Muscle of arm (tissue), 14 donors: ENCODE measurements around the gene ZNF710. TPM values are rescaled to one million over a fixed set of nuclear protein-coding genes. Genes with fewer than 3 reads are reported as not detected.
A peak's percentile ranks its signal among the peaks of the same experiment; 100 is the strongest.
"Not testable (repeated sequence)": the region's sequence is repeated elsewhere in the genome, so short reads cannot be mapped to it uniquely, and the experiment has no call there.

ENCODE experiments used
- DNase-seq: peaks from one replicate; pipeline ENCODE4 v3.0.0-alpha.2; 2013
- long read RNA-seq, 11 donors: transcript quantifications; one replicate each; lab custom pipeline, GENCODE V29; 2026
- polyA plus RNA-seq, 12 donors: library from polyadenylated mRNA; unstranded; fragments of 120-200 nt; gene quantifications; one replicate each; pipeline ENCODE4 v1.2.1, GENCODE V29; 2013; ENCODE audit not compliant: insufficient read length in 12 of 12

Gene ZNF710
- 10 to 100 TPM in 11 of 12 donors, not detected in 1; 16.5 to 43.8 (median 21.0) TPM for polyA plus RNA-seq
- long read RNA-seq, donor 1, partial matches to known transcripts, result 13 of 15 reads
- long read RNA-seq, donor 1, other reads (novel, unspliced or antisense), result 0 of 15 reads
- long read RNA-seq, donor 2, partial matches to known transcripts, result 169 of 177 reads
- long read RNA-seq, donor 2, other reads (novel, unspliced or antisense), result 8 of 177 reads
- long read RNA-seq, donor 3, partial matches to known transcripts, result 87 of 87 reads
- long read RNA-seq, donor 3, other reads (novel, unspliced or antisense), result 0 of 87 reads
- long read RNA-seq, donor 4, partial matches to known transcripts, result 69 of 69 reads
- long read RNA-seq, donor 4, other reads (novel, unspliced or antisense), result 0 of 69 reads
- long read RNA-seq, donor 5, full-length matches to known transcripts, result 2 of 543 reads
- long read RNA-seq, donor 5, partial matches to known transcripts, result 528 of 543 reads
- long read RNA-seq, donor 5, other reads (novel, unspliced or antisense), result 13 of 543 reads
- long read RNA-seq, donor 6, full-length matches to known transcripts, result 1 of 1 reads
- long read RNA-seq, donor 6, partial matches to known transcripts, result 0 of 1 reads
- long read RNA-seq, donor 6, other reads (novel, unspliced or antisense), result 0 of 1 reads
- long read RNA-seq, donor 7, result 0 reads
- long read RNA-seq, donor 8, partial matches to known transcripts, result 321 of 328 reads
- long read RNA-seq, donor 8, other reads (novel, unspliced or antisense), result 7 of 328 reads
- long read RNA-seq, donor 9, full-length matches to known transcripts, result 2 of 2 reads
- long read RNA-seq, donor 9, partial matches to known transcripts, result 0 of 2 reads
- long read RNA-seq, donor 9, other reads (novel, unspliced or antisense), result 0 of 2 reads
- long read RNA-seq, donor 10, partial matches to known transcripts, result 246 of 252 reads
- long read RNA-seq, donor 10, other reads (novel, unspliced or antisense), result 5 of 252 reads
- long read RNA-seq, donor 11, full-length matches to known transcripts, result 1 of 261 reads
- long read RNA-seq, donor 11, partial matches to known transcripts, result 250 of 261 reads
- long read RNA-seq, donor 11, other reads (novel, unspliced or antisense), result 10 of 261 reads

GRCh38 chr15:90001062-90001682, at the start of gene ZNF710:
TSS of gene ZNF710 (plus strand) at chr15:90001324. CDS start at chr15:90067138, 65,814 bp downstream.
- DNase-seq, result peak; percentile 84

- no peak for DNase-seq
These were observed 46.6 kb upstream of the ZNF710 start for GRCh38 chr15:89954541-89954940.

- not testable (repeated sequence) for DNase-seq
These were observed 45.6 kb upstream of the ZNF710 start for GRCh38 chr15:89955449-89955998.

- no peak for DNase-seq
These were observed 42.9 kb upstream of the ZNF710 start for GRCh38 chr15:89958107-89958805.

GRCh38 chr15:89963301-89964231, 37.6 kb upstream of the ZNF710 start:
- no peak for DNase-seq

GRCh38 chr15:89964232-89964954, 36.7 kb upstream of the ZNF710 start:
- no peak for DNase-seq

GRCh38 chr15:89967881-89968280, 33.2 kb upstream of the ZNF710 start:
- DNase-seq, result no peak

GRCh38 chr15:89971592-89971997, 29.5 kb upstream of the ZNF710 start:
- DNase-seq, result peak; percentile 34

GRCh38 chr15:89972085-89972484, 29.0 kb upstream of the ZNF710 start:
- no peak for DNase-seq

- DNase-seq, result no peak
These were observed 25.5 kb upstream of the ZNF710 start for GRCh38 chr15:89975482-89976245.

GRCh38 chr15:89976246-89976600, 24.9 kb upstream of the ZNF710 start:
- DNase-seq, result no peak

GRCh38 chr15:89977836-89978235, 23.3 kb upstream of the ZNF710 start:
- not testable (repeated sequence) for DNase-seq

- DNase-seq, result no peak
These were observed 22.2 kb upstream of the ZNF710 start for GRCh38 chr15:89978914-89979313.

- DNase-seq, result no peak
These were observed 20.2 kb upstream of the ZNF710 start for GRCh38 chr15:89980896-89981295.

GRCh38 chr15:89982315-89983055, 18.6 kb upstream of the ZNF710 start:
- DNase-seq, result no peak

GRCh38 chr15:89984001-89984400, 17.1 kb upstream of the ZNF710 start:
- no peak for DNase-seq

GRCh38 chr15:89984421-89985010, 16.6 kb upstream of the ZNF710 start:
- DNase-seq, result no peak
